Suppressor macrophage (primary cell): ENCODE measurements around the gene IRF2.

ENCODE experiments used
- DNase-seq, 4 experiments: peaks; one replicate each; pipeline ENCODE4 v3.0.0-alpha.2; 2020 to 2022

The IRF2 gene

DNA sequence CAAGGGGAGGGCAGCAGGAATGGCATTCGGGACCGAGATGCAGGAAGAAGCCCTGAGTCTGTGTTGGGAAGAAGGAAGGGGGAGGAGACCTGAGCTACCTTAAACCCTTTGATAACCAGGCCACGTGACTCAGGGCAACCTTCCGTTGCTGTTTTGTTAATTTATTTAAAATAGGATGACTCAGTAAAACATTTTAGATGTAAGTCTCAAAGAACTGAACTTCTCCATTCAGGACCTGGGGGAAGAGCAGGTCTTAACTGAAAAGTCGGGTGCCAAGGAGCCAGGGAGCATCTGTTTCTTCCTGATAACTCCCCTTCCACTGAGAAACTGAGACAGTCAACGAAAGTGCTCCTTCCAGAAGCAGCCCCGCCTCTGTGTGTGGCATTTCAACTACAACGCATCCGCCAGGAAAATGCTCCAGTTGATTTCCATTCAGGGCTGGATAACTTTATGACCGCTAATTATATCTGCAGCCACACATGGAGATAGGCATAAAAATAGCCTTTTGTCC, 88.0 kb downstream of the IRF2 start:
- DNase-seq = peak in 2 of 4 experiments; percentile 24 to 32

DNA sequence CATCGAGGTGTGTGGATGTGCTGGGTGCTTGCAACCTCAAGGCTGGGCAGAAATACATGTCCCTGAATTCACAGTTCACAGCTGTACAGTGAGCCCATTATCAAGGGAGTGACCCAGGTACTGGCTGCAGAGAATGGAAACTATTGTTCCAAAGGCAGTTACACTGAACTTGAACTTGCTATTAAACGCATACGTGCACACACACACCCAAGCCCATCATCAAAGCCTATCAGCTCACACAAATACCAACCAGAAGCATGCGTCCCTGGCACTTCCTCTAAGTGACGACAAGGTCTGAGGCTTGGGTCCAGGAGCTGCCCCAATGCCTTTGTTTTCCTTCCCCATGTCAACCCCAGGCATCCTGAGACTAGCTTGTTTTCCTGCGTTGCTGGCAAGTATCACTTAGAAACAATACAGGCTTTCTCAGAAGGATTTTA, 88.6 kb downstream of the IRF2 start:
- peak; percentile 26 to 59 (median 52) for DNase-seq

DNA sequence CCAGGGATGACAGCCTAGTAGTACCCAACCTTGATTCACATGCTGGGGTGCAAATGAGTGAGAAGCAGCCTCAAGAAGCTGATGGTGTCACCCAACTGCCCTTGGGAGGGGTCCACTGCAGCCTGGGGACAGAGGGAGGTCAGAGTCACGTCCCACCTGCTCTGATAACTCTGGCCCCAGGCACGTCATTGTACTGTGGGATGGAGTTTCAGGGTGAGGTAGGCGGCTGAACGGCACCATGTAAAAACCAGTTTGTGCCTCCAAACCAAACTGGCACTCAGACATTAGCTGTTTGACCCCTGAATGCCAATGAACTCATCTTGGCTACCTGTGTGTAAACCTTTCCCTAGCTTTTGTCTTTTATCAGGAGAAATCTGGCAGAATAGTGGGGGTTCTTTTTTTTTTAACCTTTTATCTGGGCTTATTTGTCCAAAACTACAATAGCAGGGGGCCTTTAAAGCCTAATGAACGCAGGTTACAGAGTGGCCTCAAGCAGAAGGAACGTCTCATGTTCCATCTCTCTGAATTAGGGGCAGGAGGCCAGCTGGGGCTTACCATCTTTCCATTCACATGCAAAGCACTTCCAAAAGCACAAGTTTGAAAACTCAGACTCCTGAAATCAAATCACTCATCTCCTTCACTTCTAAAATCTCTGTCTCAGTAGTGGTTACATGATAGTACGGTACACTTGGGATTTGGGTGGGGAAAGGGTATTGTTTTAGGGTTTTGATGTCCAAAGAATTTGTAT, 89.4 kb downstream of the IRF2 start:
- no peak for DNase-seq

DNA sequence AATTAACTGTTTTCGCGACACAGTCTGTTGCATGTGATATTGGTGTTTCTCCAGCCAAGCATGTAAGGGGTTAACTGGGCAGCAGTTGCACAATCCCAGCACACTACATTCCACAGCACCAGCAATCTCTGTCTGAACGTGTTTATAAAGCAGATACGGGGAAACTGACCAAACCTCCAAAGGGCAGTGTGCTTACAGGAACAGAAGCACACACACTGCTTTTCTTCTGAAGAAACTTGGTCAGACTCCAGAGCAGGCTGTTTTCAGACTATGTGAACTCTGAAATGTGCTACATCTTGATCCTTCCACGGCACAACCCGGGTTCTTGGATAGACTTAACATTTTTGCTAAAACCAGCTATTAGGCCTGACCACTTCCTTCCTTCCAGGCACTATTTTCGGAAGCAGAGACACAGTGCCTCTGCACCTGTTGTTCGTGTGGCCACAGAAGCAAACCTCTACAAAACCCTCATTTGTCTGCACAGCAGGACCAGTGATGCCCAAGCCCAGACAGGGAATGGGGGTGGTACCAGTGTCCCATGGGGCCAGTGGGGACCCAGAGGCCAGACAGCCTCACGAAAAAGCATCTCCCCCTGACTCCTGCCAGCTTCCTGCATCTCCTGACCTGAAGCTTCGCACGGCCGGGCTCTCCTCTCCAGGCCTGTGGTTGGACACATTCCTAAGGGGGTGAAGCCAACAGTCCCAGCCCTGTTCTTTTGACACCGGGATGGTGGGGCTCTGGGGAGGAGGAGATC, 90.1 kb downstream of the IRF2 start:
- peak; percentile 62 to 76 (median 72) for DNase-seq

DNA sequence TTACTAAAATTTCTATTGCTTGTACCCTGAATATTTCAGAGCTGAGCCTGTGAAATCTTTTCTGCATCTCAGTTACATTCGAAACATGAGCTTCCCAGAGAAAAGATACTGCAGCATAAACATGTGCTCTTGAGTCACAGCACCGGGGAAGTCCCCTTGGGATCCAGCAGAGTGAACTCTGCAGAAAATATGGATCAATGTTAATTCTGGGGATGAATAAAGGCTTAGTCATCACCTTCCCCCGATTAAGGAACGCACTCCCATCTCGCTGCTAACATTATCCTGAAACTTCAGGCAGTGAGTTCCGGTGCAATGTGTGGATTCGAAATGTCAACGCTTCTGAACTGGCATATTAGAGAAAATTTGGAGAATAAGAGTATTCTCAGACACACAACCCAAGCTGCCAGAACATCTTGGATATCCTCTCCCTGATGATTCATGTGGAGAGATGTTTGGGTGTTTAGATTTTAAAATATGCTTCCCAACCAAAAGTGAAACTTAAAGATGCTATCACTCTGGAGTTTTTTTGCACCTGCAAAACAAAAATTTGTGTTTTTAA, 90.8 kb downstream of the IRF2 start:
- DNase-seq = peak; percentile 72 to 91 (median 84)

DNA sequence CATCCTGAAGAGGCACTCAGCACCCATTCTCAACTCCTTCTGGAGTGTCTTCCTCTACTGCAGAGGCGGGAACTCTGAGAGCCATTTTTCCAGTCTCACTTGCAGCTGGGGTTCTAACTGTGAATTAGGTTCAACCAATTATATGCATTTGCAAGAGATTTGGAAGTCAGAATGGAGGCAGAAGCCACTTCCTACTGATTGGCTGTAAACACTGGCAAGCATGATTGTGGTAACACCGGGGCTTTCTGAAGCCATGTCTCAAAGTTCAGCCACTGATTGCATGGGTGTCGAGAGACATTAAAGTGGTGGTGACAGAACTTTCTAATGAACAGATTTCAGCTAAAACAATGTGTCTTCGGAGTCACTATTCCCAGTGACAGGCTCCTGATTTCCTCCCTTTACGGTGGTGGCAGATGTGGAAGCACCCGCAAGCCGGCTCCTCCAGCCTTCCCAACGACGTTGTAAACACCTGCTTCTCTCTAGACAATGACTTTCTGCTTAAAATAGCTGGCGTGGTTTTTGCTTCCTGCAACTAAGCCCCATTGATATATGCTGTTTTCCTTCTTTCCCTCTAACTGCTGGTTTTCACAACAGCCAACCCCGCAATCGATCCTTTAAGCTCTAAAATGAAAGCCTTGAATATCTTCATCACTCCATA, 92.0 kb downstream of the IRF2 start:
- peak in 3 of 4 experiments; percentile 36 to 43 (median 37) for DNase-seq

DNA sequence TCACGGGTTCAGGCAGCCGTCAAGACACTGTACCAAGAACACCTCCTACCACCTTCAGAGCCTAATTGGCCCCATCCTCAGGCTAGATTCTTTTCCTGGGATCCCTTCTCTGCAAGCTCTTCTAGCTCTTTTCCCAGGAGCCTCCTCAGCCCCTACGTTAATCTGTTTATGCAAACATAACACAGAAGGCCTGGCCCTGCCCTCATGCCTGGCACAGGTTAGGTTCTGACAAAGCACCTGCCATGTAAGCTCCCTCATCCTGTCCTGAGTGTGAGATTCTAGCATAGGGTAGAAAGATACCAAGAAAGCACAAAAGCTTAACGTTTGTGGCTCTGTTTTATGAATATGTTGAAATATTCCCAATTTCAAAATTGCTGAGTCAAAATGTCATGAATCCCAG, 93.6 kb downstream of the IRF2 start:
- no peak for DNase-seq

DNA sequence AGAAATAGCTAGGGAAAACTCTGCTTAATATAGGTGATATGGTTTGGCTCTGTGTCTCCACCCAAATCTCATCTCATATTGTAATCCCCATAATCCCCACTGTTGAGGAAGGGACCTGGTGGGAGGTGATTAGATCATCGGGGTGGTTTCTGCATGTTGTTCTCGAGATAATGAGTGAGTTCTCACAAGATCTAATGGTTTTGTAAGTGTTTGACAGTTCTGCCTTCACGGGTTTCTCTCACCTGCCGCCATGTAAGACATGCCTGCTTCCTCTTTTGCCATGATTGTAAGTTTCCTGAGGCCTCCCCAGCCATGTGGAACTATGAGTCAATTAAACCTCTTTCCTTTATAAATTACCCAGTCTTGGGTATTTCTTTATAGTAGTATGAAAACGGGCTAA, 94.1 kb downstream of the IRF2 start:
- peak in 1 of 4 experiments; percentile 35 for DNase-seq

DNA sequence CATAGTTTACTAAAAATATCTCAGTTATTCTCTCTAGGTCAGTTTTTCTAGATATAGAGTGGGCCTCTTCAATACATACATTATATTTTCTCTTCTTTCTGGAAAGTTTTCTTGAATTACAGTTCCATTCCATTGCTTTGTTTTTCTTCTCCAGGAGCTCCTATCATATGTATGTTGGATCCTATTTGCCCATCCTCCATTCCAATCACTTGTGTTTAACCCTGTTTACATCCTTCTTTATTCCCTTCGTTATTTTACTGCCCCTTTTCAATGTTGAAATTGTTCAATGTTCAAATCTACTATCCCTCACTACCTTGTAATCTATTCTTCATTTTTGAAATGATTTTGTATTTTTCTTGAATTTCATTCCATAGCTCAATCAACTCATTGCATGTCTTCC, 97.4 kb downstream of the IRF2 start:
- no peak for DNase-seq

DNA sequence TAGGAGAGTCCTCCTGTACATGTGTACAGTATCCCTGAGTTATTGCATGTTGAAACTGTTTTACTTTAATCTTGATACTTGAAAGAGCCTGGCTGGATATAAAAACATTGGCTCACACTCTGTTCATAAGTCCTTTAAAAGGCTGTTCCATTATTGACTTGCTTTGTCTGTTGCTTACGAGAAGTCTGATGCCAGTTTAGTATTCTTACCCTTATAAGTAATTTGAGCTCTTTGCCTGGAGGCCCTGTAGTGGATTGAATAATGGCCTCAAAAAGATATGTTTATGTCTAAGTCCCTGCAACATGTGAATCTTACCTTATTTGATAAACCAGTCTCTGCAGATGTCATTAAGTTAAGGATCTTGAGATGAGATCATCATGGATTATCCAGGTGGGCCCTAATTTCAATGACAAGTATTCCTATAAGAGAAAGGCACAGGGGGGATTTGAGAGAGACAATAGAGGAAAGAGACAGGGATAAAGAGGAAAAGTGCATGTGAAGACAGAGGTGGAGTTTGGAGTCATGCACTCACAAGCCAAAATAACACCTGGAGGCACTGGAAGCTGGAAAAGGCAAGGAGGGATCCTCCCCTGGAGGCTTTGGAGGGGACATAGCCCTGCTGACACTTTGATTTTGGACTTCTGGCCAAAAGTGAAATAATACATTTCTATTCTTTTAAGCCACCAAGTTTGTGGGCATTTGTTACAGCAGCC, 98.1 kb downstream of the IRF2 start:
- DNase-seq = no peak

DNA sequence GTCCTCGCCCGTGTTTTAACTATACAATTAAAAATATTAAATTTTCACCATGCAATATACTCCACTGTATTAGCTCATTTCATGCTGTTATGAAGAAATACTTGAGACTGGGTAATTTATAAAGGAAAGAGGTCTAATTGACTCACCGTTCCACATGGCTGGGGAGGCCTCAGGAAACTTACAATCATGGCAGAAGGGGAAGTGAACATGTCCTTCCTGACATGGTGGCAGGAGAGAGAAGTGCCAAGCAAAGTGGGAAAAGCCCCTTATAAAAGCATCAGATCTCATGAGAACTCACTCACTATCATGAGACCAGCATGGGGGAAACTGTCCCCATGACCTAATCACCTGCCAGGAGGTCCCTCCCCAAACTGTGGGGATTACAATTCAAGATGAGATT, 98.7 kb downstream of the IRF2 start:
- DNase-seq = peak in 1 of 4 experiments; percentile 40

DNA sequence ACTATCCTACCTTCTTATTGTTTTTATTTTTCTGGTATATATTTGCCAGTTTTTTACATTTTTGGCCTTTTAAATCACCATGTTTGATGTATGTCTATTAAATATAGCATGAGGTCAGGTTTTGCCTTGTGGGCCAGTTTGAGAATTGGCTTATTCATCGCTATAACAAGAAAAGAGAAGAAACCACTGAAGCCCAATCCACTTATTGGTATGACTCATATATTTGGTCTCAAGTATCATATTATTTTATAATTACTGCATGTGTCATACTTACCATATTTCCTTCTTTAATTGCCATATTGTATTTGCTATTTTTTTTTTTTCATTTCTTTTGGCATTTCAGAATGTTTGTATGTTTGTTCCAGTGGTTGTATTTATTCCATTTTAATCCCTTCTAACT, 99.3 kb downstream of the IRF2 start:
- peak in 2 of 4 experiments; percentile 41 to 43 for DNase-seq

DNA sequence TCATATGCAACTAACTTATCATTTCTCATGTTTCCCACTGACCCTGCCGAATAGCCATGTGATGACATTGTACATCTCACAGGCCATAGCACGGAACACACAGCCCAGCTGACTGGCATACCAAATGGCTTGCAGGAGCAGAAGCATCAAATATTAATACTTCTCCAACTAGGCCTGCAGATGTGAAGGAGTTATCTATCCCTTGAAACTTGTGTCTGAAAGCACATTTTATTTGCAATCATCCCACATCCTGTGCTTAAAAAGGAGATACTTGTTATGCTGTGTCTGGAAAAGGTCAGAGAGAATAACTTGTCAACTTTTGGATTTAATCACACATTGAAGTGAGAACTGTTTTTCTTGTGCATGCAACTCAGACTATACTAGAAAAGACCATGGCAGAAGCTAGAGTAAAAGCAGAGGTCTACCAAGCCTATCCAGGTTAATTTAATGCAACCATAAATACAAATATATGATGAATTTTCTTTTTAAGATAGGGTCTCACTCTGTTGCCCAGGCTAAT, 100.4 kb downstream of the IRF2 start:
- no peak for DNase-seq

DNA sequence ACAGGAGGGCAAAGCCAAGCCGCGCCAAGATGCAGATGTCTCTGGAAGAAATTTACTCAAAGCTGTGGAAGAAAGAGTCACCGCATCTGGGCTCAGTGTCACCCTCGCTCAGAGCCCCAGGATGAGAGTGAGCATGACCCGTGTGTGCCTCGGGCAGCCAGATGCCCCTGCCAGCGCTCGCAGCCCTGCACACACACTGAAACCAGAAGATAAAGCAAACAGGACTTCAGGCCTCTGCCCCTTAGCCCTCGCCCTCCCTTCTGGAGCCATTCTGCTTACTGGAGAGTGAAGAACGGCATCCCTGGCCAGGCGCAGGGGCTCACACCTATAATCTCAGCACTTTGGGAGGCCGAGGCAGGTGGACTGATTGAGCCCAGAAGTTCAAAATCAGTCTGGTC, 103.0 kb downstream of the IRF2 start:
- no peak for DNase-seq

DNA sequence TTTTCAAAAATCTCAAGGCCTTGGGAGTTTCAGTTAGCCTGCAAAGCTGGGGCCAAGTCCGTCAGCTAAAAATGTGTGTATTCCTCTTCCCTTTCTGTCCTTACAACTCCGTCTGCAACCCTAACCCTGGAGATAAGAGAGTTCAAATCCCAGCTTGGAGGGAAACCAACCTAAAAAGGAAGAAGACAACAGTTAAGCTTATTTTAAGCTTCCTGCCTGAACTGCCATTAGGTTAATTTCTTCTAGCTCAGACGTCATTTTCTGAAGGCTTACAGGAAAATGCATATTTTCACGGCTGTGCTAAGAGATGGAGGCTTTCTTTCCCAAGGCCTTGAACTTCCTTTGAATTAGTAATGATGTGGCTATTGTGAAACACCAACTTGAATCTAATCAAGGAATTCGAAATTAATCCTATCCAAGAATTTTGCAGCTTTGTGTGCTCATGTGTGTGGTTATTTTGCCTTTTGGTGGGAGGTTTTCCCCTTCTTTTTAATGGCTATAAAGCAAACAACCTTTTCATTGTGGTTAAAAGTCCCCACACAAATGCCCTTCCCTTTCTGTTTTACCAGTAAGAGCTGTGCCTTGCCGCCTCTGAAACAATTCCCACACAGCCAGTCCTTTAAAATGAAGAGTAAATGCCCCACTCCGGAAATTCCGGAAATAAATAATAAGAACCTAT, 103.5 kb downstream of the IRF2 start:
- peak in 1 of 4 experiments; percentile 43 for DNase-seq

DNA sequence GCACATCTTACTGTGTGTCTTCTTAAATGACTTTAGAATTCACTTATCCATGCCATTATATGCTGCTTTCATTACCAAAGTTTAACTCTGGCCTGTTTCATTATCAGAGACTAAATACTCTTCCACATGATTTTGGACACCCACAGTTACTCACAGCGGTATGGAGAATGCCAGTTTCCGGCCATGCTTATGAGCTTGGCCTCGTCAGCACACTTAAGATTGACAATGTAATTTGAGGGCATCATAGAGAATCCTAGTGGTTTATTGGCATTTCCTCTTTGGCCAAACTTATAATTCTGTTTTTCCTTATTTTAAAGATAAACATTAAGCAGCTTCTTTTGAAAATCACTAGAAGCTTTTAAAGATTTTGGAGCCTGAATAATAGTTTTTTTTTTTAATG, 104.5 kb downstream of the IRF2 start:
- no peak for DNase-seq

DNA sequence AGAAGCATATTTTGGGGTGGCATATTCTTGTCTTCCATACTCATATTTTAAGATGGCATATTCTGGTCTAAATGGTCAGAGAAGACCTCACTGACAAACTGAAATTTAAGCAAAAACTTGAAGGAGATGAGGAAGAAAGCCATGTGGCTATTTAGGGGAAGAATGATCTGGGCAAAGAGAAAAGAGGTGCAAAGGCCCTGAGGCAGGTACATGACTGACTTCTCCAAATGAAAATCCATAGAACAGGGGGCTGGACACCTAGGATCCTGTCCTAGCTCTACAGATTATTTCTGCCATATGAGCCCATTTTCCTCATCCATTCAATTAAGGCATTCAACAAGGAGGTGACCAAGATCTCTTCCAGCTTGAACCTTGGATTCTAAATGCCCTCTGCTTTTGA, 105.6 kb downstream of the IRF2 start:
- no peak for DNase-seq

DNA sequence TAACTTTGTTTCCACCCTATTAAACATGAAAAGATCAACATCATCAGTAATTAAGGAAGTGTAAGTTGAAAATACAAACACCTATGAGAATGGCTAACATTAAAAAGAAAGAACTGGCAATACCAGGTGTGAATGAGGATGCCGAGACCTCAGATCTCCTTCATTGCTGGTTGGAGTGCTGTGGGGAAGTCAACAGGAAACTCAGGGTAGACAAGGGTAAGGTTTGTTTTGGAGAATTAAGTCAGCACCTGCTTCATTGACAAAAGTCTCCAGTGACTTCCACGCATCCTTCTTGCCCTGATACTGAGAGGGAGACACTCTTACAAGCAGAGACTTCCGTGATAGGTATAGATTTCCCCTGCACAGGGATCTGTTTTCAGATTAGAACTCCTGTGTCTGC, 106.1 kb downstream of the IRF2 start:
- DNase-seq = no peak

DNA sequence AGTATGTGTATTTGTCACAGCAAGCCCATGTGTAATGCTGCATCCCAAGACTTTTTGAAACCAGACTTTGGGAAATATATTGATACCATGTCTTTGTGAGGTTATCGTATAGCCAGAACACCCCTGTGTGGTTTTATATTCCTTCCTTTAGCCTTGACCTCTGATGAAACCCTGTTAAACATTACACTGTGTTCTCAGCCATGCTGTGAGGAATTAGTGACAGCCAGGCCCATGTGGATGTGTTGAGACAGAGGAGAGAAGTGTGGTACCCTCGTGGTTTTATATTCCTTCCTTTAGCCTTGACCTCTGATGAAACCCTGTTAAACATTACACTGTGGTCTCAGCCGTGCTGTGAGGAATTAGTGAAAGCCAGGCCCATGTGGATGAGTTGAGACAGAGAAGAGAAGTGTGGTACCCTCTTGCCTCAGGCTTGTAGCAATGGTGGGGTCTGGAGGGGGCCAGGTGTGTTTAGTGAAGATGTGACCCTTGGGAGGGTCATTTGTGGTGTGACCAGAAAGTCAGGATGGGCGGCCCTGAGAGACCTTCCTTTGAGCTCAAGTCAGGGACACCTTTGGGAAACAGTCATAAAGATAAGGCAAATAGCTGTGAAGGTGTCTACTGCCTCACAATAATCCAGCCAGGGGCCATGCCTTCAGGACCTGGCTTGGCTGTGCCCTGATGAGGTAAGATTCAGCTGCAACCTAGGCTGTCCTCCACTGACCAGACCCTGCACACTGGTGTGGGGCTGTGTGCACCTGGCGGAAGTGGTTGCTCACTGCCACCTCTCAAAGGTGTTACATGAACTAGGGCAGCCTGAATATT, 110.0 kb downstream of the IRF2 start:
- peak in 3 of 4 experiments; percentile 47 to 57 (median 49) for DNase-seq

DNA sequence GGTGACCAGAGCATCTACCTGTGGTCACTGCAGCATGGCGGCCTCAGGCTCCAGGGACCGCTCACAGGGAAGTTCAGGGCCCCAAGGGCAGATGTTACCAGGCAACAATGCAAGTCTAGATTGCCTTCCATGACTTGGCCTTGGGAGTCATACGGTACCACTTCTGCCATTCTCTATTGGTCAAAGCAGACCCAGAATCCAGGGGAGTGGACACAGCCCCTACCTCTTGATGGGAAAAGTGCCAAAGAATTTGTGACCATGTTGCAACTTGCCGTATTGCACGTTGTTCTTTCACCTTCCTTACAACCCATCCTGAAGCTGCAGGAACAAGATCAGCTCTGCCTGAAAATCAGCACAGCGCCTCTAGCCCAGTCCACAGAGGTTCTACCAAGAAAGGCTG, 111.1 kb downstream of the IRF2 start:
- no peak for DNase-seq
